Ammon's horn (tissue), 1 donor: ENCODE data around the gene DHX36.

ENCODE experiments used
- DNase-seq: peaks from one replicate; pipeline ENCODE4 v3.0.0-alpha.2; 2016; ENCODE audit warnings: low spot score

Gene DHX36

DNA sequence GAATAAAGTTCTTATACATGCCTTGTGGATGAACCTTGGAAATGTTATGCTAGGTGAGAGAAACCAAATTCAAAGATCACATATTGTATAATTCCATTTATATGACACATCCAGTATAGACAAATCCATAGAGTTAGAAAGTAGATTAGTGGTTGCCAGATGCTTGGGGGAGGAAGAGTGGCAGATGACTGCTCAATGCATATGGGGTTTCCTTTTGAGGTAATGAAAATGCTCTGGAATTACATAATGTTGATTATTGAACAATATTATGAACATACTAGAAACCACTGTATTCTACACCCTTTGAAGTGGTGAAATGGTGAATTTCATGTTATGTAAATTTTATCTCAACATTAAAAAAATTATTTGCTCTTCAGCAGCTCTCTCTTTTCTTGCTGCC is 100.8 kb downstream of the DHX36 start:
- no peak for DNase-seq
